Endothelial cell of umbilical vein (primary cell): ENCODE data around the gene PIP4K2C. TPM values are rescaled to one million over a fixed set of nuclear protein-coding genes. Genes with fewer than 3 reads are reported as not detected.

Experiments
- BruUV-seq: library from RNA; stranded (reverse); fragments of 400-500 nt; replicated peaks from 2 replicates; lab custom pipeline; 2021; lab: Mats Ljungman, UMichigan
- CTCF ChIA-PET: fragments of 300-600, 350-600 bp; sonication (Branson Sonifier 250); formaldehyde crosslinking; loops from one replicate; lab custom pipeline; 2021; ENCODE audit warnings: antibody characterized with exemption, inconsistent platforms; lab: Charles Lee
- POLR2A ChIA-PET: fragments of 300-600, 350-600 bp; sonication (Branson Sonifier 250); formaldehyde crosslinking; loops from one replicate; lab custom pipeline; 2021; ENCODE audit warnings: antibody characterized with exemption, inconsistent platforms; lab: Charles Lee
- DNase-seq: peaks from one replicate; pipeline ENCODE4 v3.0.0-alpha.2; 2011; ENCODE audit warnings: low read depth, low spot score
- FAIRE-seq: peaks from 2 replicates; lab custom pipeline; 2011; peaks lifted over from hg19 to GRCh38; lab: Jason Lieb, UNC
- H2AFZ ChIP-seq: 2 replicates; pipeline ENCODE4 v1.6.0; 2012; ENCODE audit warnings: low read depth, low read length, control low read depth, inconsistent platforms
- H3K27ac ChIP-seq: 2 replicates; pipeline ENCODE4 v1.5.1; 2011; ENCODE audit warnings: low read depth, mild to moderate bottlenecking, control low read depth, low read length, moderate library complexity; ENCODE audit not compliant: insufficient read depth
- H3K27me3 ChIP-seq, 2 experiments: 2 replicates each; pipeline versions ENCODE4 v1.6.0 to v1.6.1; 2011; ENCODE audit warnings: low read length in 2 of 2, mixed read lengths in 1 of 2; ENCODE audit not compliant: control insufficient read depth in 2 of 2, insufficient read depth in 2 of 2
- H3K36me3 ChIP-seq, 2 experiments: 2 replicates in 1 of 2; 3 replicates in 1 of 2; pipeline ENCODE4 v1.5.1; 2011; ENCODE audit warnings: low read length in 2 of 2, mild to moderate bottlenecking in 1 of 2, moderate library complexity in 1 of 2; ENCODE audit not compliant: control insufficient read depth in 2 of 2, insufficient read depth in 2 of 2; ENCODE audit errors: extremely low read depth in 1 of 2
- H3K4me1 ChIP-seq: 3 replicates; pipeline ENCODE4 v1.5.1; 2011; ENCODE audit warnings: mild to moderate bottlenecking, low read length; ENCODE audit not compliant: control insufficient read depth, insufficient read depth; ENCODE audit errors: extremely low read depth
- H3K4me2 ChIP-seq: 2 replicates; pipeline ENCODE4 v1.6.1; 2011; ENCODE audit warnings: low read length, control low read depth, mixed read lengths; ENCODE audit not compliant: insufficient read depth
- H3K4me3 ChIP-seq, 3 experiments: fragments of 200-600 bp in 1 of 3; sonication (generic), shearing (Covaris generic) in 1 of 3; replicated peaks in 1 of 3; 2 replicates each; pipeline ENCODE4 v1.5.1; 2011 to 2016; ENCODE audit warnings: control low read depth in 3 of 3, low read length in 3 of 3, mild to moderate bottlenecking in 2 of 3, inconsistent platforms in 1 of 3, low read depth in 1 of 3, moderate library complexity in 1 of 3; ENCODE audit not compliant: insufficient read depth in 1 of 3
- H3K79me2 ChIP-seq: 2 replicates; pipeline ENCODE4 v1.6.0; 2012; ENCODE audit warnings: low read length, inconsistent platforms; ENCODE audit not compliant: control insufficient read depth, insufficient read depth
- H3K9ac ChIP-seq: replicated peaks from 2 replicates; pipeline ENCODE3; 2011; ENCODE audit warnings: low read length, control low read depth; ENCODE audit not compliant: insufficient read depth; ENCODE audit errors: extremely low read depth
- H3K9me1 ChIP-seq: replicated peaks from 3 replicates; pipeline ENCODE4 v1.6.0; 2011; ENCODE audit warnings: mild to moderate bottlenecking, low read length; ENCODE audit not compliant: control insufficient read depth, insufficient read depth; ENCODE audit errors: extremely low read depth
- H3K9me3 ChIP-seq: replicated peaks from 2 replicates; pipeline ENCODE4 v1.5.1; 2012; ENCODE audit warnings: low read length, inconsistent platforms; ENCODE audit not compliant: control insufficient read depth, insufficient read depth
- H4K20me1 ChIP-seq: replicated peaks from 2 replicates; pipeline ENCODE3; 2011; ENCODE audit warnings: mild to moderate bottlenecking, low read length; ENCODE audit not compliant: control insufficient read depth, insufficient read depth; ENCODE audit errors: extremely low read depth
- EZH2 ChIP-seq: IDR thresholded peaks from 2 replicates; pipeline ENCODE4 v1.6.1; 2012; ENCODE audit warnings: borderline replicate concordance, low read depth, mild to moderate bottlenecking, moderate library complexity, low read length, inconsistent platforms; ENCODE audit not compliant: severe bottlenecking
- FOS ChIP-seq: IDR thresholded peaks from 2 replicates; pipeline ENCODE4 v1.6.1; 2011; ENCODE audit warnings: mild to moderate bottlenecking, low read length, moderate library complexity, borderline replicate concordance; ENCODE audit not compliant: insufficient read depth
- GATA2 ChIP-seq: IDR thresholded peaks from 2 replicates; pipeline ENCODE4 v1.7.0; 2011; ENCODE audit warnings: low read depth, mild to moderate bottlenecking, moderate library complexity, mixed read lengths, low read length; ENCODE audit not compliant: insufficient read length, insufficient read depth
- JUN ChIP-seq: IDR thresholded peaks from 2 replicates; pipeline ENCODE4 v1.6.1; 2011; ENCODE audit warnings: borderline replicate concordance, low read depth; ENCODE audit not compliant: insufficient read length, insufficient read depth
- MAX ChIP-seq: IDR thresholded peaks from 2 replicates; pipeline ENCODE4 v1.6.1; 2011; ENCODE audit not compliant: insufficient read depth, insufficient read length
- MYC ChIP-seq: IDR thresholded peaks from one replicate; pipeline ENCODE4 v1.6.1; 2011; ENCODE audit warnings: mild to moderate bottlenecking, low read depth, low read length
- POLR2A ChIP-seq: IDR thresholded peaks from 2 replicates; pipeline ENCODE4 v1.6.1; 2012; ENCODE audit warnings: low read depth, mild to moderate bottlenecking, control low read depth, low read length
- POLR2AphosphoS5 ChIP-seq: IDR thresholded peaks from 2 replicates; pipeline ENCODE4 v1.6.1; 2012; ENCODE audit warnings: low read depth, mild to moderate bottlenecking, control low read depth, low read length, moderate library complexity; ENCODE audit not compliant: insufficient read depth
- dilution Hi-C: fragments of 300-500 bp; cut with MboI; formaldehyde crosslinking; loops from one replicate; pipeline ENCODE4 v1.15.0; 2019; ENCODE audit warnings: low sequenced_read_pairs; ENCODE audit not compliant: extremely low pct_ligation_motif_present
- intact Hi-C: fragments of 100-400 bp; cut with micrococcal nuclease; formaldehyde crosslinking; loops from one replicate; pipeline ENCODE4 v1.10.0; 2022
- polyA plus RNA-seq, 4 experiments: library from polyadenylated mRNA; depleted of rRNA in 3 of 4; stranded (reverse) in 3 of 4; unstranded in 1 of 4; fragments of >200 nt; gene quantifications; 2 replicates each; pipeline versions ENCODE4 v1.2.1 to v1.2.3, GENCODE V29; 2011 to 2012; ENCODE audit warnings: missing spikeins in 1 of 4
- total RNA-seq: library from RNA; stranded (reverse); gene quantifications from 2 replicates; pipeline ENCODE4 v1.2.3, GENCODE V29; 2021
- TF ChIP-seq, protein P1 (sequence below), 2 donors: IDR thresholded peaks; 1 replicate in 1 of 2; 2 replicates in 1 of 2; pipeline ENCODE4 v1.5.1; 2011; ENCODE audit warnings: low read length in 2 of 2, mild to moderate bottlenecking in 2 of 2, moderate library complexity in 2 of 2, control low read depth in 1 of 2, inconsistent platforms in 1 of 2, low read depth in 1 of 2; ENCODE audit not compliant: insufficient read depth in 1 of 2; ENCODE audit errors: extremely low read depth in 1 of 2

Gene PIP4K2C
- total and polyA plus RNA-seq, 2 donors (not counting 3 experiments of a cell fraction or from before 2014, with no cell fraction given) = 10.5 to 11.5 TPM

GRCh38 chr12:57541717-57542116 is 49.3 kb upstream of the PIP4K2C start:
- H3K36me3 ChIP-seq = peaks cover 3 to 11% of the 10 kb centered on the region in 2 experiments
- no peaks in the 10 kb centered on the region for H3K27me3 ChIP-seq
- no peak for TF ChIP-seq MYC
- no peak for TF ChIP-seq GATA2
- TF ChIP-seq FOS = no peak
- no peak for TF ChIP-seq POLR2A
- no peak for TF ChIP-seq POLR2AphosphoS5
- TF ChIP-seq MAX = no peak
- no peak for TF ChIP-seq EZH2
- TF ChIP-seq, protein P1, sequence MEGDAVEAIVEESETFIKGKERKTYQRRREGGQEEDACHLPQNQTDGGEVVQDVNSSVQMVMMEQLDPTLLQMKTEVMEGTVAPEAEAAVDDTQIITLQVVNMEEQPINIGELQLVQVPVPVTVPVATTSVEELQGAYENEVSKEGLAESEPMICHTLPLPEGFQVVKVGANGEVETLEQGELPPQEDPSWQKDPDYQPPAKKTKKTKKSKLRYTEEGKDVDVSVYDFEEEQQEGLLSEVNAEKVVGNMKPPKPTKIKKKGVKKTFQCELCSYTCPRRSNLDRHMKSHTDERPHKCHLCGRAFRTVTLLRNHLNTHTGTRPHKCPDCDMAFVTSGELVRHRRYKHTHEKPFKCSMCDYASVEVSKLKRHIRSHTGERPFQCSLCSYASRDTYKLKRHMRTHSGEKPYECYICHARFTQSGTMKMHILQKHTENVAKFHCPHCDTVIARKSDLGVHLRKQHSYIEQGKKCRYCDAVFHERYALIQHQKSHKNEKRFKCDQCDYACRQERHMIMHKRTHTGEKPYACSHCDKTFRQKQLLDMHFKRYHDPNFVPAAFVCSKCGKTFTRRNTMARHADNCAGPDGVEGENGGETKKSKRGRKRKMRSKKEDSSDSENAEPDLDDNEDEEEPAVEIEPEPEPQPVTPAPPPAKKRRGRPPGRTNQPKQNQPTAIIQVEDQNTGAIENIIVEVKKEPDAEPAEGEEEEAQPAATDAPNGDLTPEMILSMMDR (IDR thresholded peaks at IDR 0.05; ENCODE audit: extremely low read depth in 1 of 2, insufficient read depth in 1 of 2, low read depth in 1 of 2, low read length in 2 of 2) = no peak
- no peak for TF ChIP-seq JUN
- CTCF ChIA-PET = no interaction called here
- no peak for FAIRE-seq
- H3K9me3 ChIP-seq = no peaks in the 10 kb centered on the region
- H3K27ac ChIP-seq = no peak overlapping the region
- no TSS peak for BruUV-seq
- no peak overlapping the region for H3K4me2 ChIP-seq
- H4K20me1 ChIP-seq = no peaks in the 10 kb centered on the region
- intact Hi-C loops (no loop called here), dilution Hi-C loops (no loop called here)
- H3K4me3 ChIP-seq = no peak overlapping the region
- peaks cover 18% of the 10 kb centered on the region for H3K4me1 ChIP-seq
- no peak overlapping the region for H2AFZ ChIP-seq
- POLR2A ChIA-PET = interaction anchor here (0.6 kb wide), 1 partner anchor 38 kb away, joined by 4 read pairs; no protein-coding TSS in a partner anchor
- peaks cover 24% of the 10 kb centered on the region for H3K79me2 ChIP-seq
- no peak for DNase-seq
- H3K9ac ChIP-seq = no peak overlapping the region
- H3K9me1 ChIP-seq = no peaks in the 10 kb centered on the region
